ENCODE data around the gene PRSS57.

DNA sequence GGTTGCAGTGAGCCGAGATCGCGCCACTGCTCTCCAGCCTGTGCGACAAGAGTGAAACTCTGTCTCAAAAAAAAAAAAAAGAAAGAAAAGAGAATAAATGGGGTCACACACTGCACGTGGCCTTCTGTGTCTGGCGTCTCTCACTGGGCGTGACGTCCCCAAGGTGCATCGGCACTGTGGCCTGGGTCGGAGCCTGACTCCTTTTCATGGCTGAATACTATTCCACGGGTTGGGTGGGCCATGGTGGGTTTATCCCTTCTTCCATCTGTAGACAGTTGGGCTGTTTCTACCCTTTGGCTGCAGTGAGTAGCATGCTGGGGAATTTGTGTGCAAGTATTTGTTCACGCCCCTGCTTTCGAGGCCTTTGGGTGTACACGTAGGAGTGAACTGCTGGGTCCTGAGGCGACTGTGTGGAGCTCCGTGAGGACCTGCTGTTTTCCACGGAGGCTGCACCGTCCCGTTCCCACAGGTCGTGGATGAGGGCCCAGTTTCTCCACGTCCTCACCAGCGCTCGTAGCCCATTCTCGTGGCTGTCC, 47.4 kb upstream of the PRSS57 start:
- no peak for TF ChIP-seq POLR2A (IDR thresholded peaks at IDR 0.05)
- TF ChIP-seq, protein P1, sequence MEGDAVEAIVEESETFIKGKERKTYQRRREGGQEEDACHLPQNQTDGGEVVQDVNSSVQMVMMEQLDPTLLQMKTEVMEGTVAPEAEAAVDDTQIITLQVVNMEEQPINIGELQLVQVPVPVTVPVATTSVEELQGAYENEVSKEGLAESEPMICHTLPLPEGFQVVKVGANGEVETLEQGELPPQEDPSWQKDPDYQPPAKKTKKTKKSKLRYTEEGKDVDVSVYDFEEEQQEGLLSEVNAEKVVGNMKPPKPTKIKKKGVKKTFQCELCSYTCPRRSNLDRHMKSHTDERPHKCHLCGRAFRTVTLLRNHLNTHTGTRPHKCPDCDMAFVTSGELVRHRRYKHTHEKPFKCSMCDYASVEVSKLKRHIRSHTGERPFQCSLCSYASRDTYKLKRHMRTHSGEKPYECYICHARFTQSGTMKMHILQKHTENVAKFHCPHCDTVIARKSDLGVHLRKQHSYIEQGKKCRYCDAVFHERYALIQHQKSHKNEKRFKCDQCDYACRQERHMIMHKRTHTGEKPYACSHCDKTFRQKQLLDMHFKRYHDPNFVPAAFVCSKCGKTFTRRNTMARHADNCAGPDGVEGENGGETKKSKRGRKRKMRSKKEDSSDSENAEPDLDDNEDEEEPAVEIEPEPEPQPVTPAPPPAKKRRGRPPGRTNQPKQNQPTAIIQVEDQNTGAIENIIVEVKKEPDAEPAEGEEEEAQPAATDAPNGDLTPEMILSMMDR (IDR thresholded peaks at IDR 0.05) = no peak
